Stomach smooth muscle (tissue), 2 donors: ENCODE results near the gene HPCAL1.

Experiments
- H3K27ac ChIP-seq: one replicate; pipeline ENCODE4 v1.7.0; 2013; ENCODE audit warnings: mild to moderate bottlenecking, low read length, inconsistent platforms
- H3K27me3 ChIP-seq, 2 donors: one replicate each; pipeline ENCODE4 v1.7.0; 2013; ENCODE audit warnings: low read length in 2 of 2; ENCODE audit not compliant: insufficient read depth in 2 of 2, control insufficient read depth in 1 of 2
- H3K36me3 ChIP-seq, 2 donors: one replicate each; pipeline ENCODE4 v1.7.0; 2013; ENCODE audit warnings: low read length in 2 of 2; ENCODE audit not compliant: control insufficient read depth in 2 of 2, insufficient read depth in 2 of 2
- H3K4me1 ChIP-seq: one replicate; pipeline ENCODE4 v1.7.0; 2013; ENCODE audit warnings: low read length; ENCODE audit not compliant: control insufficient read depth, insufficient read depth
- H3K4me3 ChIP-seq, 2 donors: one replicate each; pipeline ENCODE4 v1.7.0; 2013; ENCODE audit warnings: low read length in 2 of 2
- H3K9ac ChIP-seq, 2 donors: one replicate each; pipeline ENCODE4 v1.7.0; 2013; ENCODE audit warnings: low read length in 2 of 2, mild to moderate bottlenecking in 1 of 2
- H3K9me3 ChIP-seq, 2 donors: one replicate each; pipeline ENCODE4 v1.7.0; 2013; ENCODE audit warnings: low read length in 2 of 2; ENCODE audit not compliant: control insufficient read depth in 2 of 2
- donor health status: healthy.
- donor health status: Pancreatic carcinoma.

Gene HPCAL1

DNA sequence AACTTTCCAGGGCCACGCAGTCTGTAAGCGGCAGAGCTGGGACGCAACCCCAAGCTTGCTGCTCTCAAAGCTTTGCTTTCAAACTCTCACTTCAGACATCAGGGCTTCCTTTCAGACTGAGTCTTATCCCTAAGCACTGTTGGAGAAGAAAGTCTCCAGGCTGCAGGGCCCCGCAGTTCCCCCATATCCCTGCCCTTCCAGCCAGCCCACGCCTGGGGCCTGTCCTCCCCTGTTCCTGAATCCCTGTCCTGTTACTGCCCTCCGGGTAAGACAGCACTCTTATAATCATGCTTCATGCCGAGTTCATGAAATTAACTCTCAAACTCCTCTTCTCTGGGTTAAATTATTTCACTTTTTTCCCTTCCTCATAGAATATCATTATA, 37.9 kb downstream of the HPCAL1 start:
- Histone ChIP-seq H3K36me3 (no peaks in the 10 kb centered on the region), H3K4me1 (no peaks in the 10 kb centered on the region), H3K9ac (no peak overlapping the region), H3K9me3 (no peaks in the 10 kb centered on the region), H3K27ac (no peak overlapping the region), H3K27me3 (no peaks in the 10 kb centered on the region), H3K4me3 (no peak overlapping the region)

DNA sequence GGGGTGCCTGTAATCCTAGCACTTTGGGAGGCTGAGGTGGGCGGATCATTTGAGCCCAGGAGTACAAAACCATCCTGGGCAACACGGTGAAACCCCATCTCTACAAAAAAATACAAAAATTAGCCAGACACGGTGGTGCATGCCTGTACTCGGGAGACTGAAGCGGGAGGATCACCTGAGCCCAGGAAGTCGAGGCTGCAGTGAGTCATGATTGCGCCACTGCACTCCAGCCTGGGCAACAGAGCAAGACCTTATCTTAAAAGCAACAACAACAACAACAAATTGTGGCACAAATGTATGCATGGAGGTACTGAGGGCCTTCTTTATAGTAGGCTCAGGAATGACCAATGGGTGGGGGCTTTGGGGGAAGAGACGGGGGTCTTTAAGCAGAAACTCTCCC, 38.5 kb downstream of the HPCAL1 start:
- H3K4me1 ChIP-seq: no peaks in the 10 kb centered on the region
- H3K36me3 ChIP-seq: no peaks in the 10 kb centered on the region
- no peaks in the 10 kb centered on the region for H3K27me3 ChIP-seq
- H3K9ac ChIP-seq: no peak overlapping the region
- H3K9me3 ChIP-seq: no peaks in the 10 kb centered on the region
- no peak overlapping the region for H3K4me3 ChIP-seq
- no peak overlapping the region for H3K27ac ChIP-seq

DNA sequence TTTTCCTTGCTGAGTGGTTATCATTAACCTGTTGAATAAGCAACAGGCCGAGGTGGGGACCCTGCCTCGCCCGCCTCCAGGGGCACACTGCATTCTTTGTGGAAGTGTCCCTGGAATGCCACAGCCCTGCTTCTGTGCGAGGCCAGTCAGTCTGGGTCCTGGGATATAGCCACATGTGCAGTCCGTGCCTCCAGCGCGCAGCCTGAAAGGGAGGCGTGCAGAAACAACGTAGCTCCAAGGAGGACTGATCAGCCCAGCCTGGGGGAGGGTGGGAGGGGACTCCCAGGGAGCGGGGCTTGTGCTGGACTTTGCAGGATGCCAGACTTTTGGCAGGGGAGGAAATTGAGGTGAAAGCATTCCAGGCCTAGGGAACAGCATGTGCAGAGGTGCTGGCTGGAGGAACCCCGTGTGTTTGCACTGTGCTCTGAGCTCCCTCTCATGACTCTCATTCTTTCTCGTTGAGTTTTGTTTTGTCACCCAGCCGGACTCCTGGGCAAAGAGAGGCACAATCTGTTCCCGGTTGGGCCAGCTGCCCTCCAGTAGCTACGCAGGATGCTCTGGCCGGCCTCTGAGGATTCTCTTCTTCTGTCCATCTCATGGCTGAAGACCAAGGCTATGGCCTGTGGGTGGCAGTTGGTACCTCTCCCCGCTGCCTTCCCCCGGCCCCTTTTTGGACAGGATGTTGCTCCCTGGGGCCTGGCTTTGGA, 39.7 kb downstream of the HPCAL1 start:
- no peak overlapping the region for H3K4me3 ChIP-seq
- H3K9ac ChIP-seq: no peak overlapping the region
- no peaks in the 10 kb centered on the region for H3K36me3 ChIP-seq
- H3K9me3 ChIP-seq: no peaks in the 10 kb centered on the region
- H3K27me3 ChIP-seq: no peaks in the 10 kb centered on the region
- no peaks in the 10 kb centered on the region for H3K4me1 ChIP-seq
- no peak overlapping the region for H3K27ac ChIP-seq

GRCh38 chr2:10343191-10343590, 40.5 kb downstream of the HPCAL1 start:
- H3K4me3 ChIP-seq: no peak overlapping the region
- H3K36me3 ChIP-seq: no peaks in the 10 kb centered on the region
- H3K4me1 ChIP-seq: no peaks in the 10 kb centered on the region
- no peaks in the 10 kb centered on the region for H3K27me3 ChIP-seq
- no peak overlapping the region for H3K27ac ChIP-seq
- no peak overlapping the region for H3K9ac ChIP-seq
- H3K9me3 ChIP-seq: no peaks in the 10 kb centered on the region

- no peaks in the 10 kb centered on the region for H3K4me1 ChIP-seq
- no peaks in the 10 kb centered on the region for H3K9me3 ChIP-seq
- no peaks in the 10 kb centered on the region for H3K36me3 ChIP-seq
- no peak overlapping the region for H3K9ac ChIP-seq
- H3K27ac ChIP-seq: no peak overlapping the region
- H3K4me3 ChIP-seq: no peak overlapping the region
- no peaks in the 10 kb centered on the region for H3K27me3 ChIP-seq
Observed at GRCh38 chr2:10343658-10344057, 41.0 kb downstream of the HPCAL1 start.

DNA sequence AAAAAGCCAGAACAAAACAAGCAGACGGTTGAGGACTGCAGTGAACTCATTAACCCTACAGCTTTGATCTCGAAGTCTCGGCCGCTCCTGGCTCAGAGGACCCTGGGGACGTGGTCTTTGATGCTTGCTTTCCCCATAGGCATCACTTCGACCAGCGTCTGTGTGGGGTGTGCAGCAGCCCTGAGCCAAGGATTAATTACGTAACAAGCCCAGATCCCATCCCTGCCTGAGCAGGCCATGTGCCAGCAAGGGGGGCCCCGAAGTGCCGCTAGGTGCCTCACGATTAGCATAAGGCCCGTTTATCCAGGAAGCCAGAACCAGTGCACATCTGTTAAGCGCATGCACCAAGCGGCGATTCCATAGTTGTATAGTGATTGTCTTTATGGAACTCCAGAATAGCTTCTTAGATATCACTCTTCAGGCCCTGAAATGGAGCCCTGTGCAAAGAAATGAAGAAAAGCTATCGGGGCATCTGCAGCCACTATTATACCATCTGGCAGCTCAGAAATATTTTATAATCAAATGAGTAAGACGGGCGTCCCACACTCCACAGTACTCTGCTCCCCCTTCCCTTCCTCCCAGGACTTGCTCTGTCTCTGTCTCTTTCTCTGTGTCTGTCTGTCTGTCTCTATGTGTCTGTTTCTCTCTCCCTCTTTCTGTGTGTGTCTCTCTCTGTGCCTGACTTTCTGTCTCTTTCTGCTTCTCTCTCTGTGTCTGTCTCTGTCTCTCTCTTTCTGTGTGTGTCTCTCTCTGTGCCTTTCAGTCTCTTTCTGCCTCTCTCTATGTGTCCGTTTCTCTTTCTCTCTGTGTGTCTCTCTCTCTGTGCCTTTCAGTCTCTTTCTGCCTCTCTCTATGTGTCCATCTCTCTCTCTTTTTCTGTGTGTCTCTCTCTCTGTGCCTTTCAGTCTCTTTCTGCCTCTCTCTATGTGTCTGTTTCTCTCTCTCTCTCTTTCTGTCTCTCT, 41.7 kb downstream of the HPCAL1 start:
- Histone ChIP-seq H3K27ac (no peak overlapping the region), H3K27me3 (no peaks in the 10 kb centered on the region), H3K4me3 (no peak overlapping the region), H3K4me1 (no peaks in the 10 kb centered on the region), H3K36me3 (no peaks in the 10 kb centered on the region), H3K9me3 (no peaks in the 10 kb centered on the region), H3K9ac (no peak overlapping the region)

- Histone ChIP-seq H3K9me3 (no peaks in the 10 kb centered on the region), H3K4me3 (no peak overlapping the region), H3K36me3 (no peaks in the 10 kb centered on the region), H3K4me1 (no peaks in the 10 kb centered on the region), H3K27me3 (no peaks in the 10 kb centered on the region), H3K27ac (no peak overlapping the region), H3K9ac (no peak overlapping the region)
Observed at GRCh38 chr2:10345126-10345525, 42.4 kb downstream of the HPCAL1 start.

DNA sequence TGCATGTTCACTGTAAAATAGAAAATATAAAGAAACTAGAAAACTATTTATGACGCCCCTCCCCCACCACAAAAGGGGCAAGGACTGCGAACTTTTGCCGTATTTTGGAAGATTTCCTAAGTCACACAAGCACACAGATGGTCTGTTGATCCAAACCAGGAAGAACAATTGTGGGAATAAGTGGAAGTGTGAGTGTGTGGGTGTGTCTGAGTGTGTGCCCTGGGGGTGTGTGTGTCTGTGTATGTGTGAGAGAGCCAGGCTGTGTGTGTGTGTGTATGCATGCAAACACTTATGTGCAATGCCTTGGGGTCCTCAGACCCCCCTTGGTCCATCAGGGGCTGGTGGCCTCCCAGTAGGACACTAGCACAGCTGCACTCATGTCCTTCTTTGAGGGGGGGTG, 43.1 kb downstream of the HPCAL1 start:
- H3K4me1 ChIP-seq: no peaks in the 10 kb centered on the region
- H3K27me3 ChIP-seq: no peaks in the 10 kb centered on the region
- H3K36me3 ChIP-seq: no peaks in the 10 kb centered on the region
- no peak overlapping the region for H3K4me3 ChIP-seq
- H3K9me3 ChIP-seq: no peaks in the 10 kb centered on the region
- H3K9ac ChIP-seq: no peak overlapping the region
- no peak overlapping the region for H3K27ac ChIP-seq

DNA sequence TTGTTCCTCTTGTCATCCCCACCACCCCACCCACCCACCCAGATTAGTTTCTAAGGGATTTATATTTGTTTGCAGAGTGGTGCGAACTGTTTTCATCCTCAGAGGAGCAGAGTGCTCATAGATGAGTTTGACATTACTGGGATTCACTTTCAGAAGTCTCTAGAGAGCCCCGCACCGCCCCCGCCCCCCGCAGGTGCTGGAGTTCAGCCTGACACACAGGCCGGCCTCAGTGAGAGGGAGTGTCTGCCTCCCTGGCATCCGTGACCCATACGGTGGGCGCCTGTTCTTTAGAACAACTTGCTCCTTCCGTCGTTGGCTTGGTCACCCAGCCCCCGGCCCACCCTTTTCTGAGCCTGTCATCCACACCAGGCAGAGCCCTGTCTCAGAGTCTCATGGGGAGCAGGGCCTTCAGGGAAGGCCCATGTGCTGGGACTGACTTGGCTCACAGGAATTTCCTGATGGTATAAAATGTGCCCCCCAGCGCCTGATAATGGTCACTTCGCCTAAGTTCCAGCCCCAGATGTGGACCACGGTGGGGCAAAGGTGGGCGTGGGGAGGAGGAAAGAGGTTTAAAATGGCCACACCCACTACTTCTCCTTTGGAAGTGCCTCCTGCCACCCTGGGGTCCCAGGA, 44.3 kb downstream of the HPCAL1 start:
- no peak overlapping the region for H3K27ac ChIP-seq
- no peaks in the 10 kb centered on the region for H3K27me3 ChIP-seq
- H3K4me1 ChIP-seq: no peaks in the 10 kb centered on the region
- H3K4me3 ChIP-seq: no peak overlapping the region
- no peak overlapping the region for H3K9ac ChIP-seq
- H3K9me3 ChIP-seq: no peaks in the 10 kb centered on the region
- H3K36me3 ChIP-seq: no peaks in the 10 kb centered on the region

DNA sequence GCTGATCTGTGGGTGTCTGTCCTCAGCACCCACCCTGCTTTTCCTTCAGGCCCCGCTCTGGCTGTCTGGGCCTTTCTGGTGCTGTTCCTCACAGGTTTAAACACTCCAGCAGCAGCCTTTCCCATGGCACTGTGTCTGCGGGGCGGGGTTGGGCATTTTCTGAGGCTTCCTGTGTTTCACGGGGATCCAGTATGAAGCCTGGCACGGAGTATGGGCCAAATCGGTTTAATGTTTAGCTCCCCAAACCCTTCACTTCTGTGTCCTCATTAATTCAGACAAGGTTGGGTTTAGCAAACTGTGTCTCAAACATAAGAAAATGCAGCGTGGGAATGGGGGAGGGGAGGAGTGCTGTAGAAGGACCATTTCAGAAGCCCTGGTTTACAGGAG, 44.9 kb downstream of the HPCAL1 start:
- Histone ChIP-seq H3K9me3 (no peaks in the 10 kb centered on the region), H3K36me3 (no peaks in the 10 kb centered on the region), H3K9ac (no peak overlapping the region), H3K27ac (no peak overlapping the region), H3K4me3 (no peak overlapping the region), H3K4me1 (no peaks in the 10 kb centered on the region), H3K27me3 (no peaks in the 10 kb centered on the region)
